GM19240 (cell line): ENCODE data around the gene TBL3.
A peak's percentile ranks its signal among the peaks of the same experiment; 100 is the strongest.

Experiments used
- DNase-seq: peaks from one replicate; pipeline ENCODE4 v3.0.0; 2011; ENCODE audit warnings: low spot score; ENCODE audit not compliant: insufficient read length

TBL3 gene

GRCh38 chr16:1963806-1964505, 7.9 kb upstream of the TBL3 start:
- DNase-seq: no peak

- DNase-seq: peak; percentile 100
Measured at GRCh38 chr16:1964506-1965395, 7.1 kb upstream of the TBL3 start, which contains the start of gene RPS2. TSS of gene RPS2 (minus strand) at chr16:1964826. CDS start at chr16:1964625, 201 bp downstream.

- no peak for DNase-seq
Measured at GRCh38 chr16:1965396-1966001, 6.4 kb upstream of the TBL3 start.

GRCh38 chr16:1966460-1966859, 5.4 kb upstream of the TBL3 start, which contains the start of gene RNF151:
TSS of gene RNF151 (plus strand) at chr16:1966856. CDS start at chr16:1966882, 26 bp downstream.
- no peak for DNase-seq

GRCh38 chr16:1968146-1968953, 3.5 kb upstream of the TBL3 start:
- DNase-seq: no peak

- DNase-seq: no peak
Measured at GRCh38 chr16:1972490-1972877, 631 bp downstream of the TBL3 start.

GRCh38 chr16:1973461-1974156, 1.8 kb downstream of the TBL3 start:
- no peak for DNase-seq

- DNase-seq: no peak
Measured at GRCh38 chr16:1974157-1975070, 2.6 kb downstream of the TBL3 start.

GRCh38 chr16:1975432-1976215, 3.8 kb downstream of the TBL3 start:
- DNase-seq: no peak

- no peak for DNase-seq
Measured at GRCh38 chr16:1976216-1976520, 4.3 kb downstream of the TBL3 start.

GRCh38 chr16:1976951-1977874, 5.4 kb downstream of the TBL3 start:
- DNase-seq: no peak

GRCh38 chr16:1977875-1978268, 6.0 kb downstream of the TBL3 start:
- DNase-seq: no peak

- no peak for DNase-seq
Measured at GRCh38 chr16:1978476-1979120, 6.7 kb downstream of the TBL3 start.

- DNase-seq: no peak
Measured at GRCh38 chr16:1979271-1980029, 7.6 kb downstream of the TBL3 start.

- no peak for DNase-seq
Measured at GRCh38 chr16:1980030-1980769, 8.3 kb downstream of the TBL3 start.

- DNase-seq: no peak
Measured at GRCh38 chr16:1980770-1981087, 8.9 kb downstream of the TBL3 start.
